AG09309 (cell line): Measurements from ENCODE around the gene CYP4Z1.

ENCODE experiments used
- DNase-seq: peaks from one replicate; pipeline ENCODE4 v3.0.0-alpha.2; 2010; ENCODE audit warnings: low read depth
- H3K4me3 ChIP-seq: 2 replicates; pipeline ENCODE4 v1.5.1; 2011; ENCODE audit warnings: mild to moderate bottlenecking, low read depth, low read length, moderate library complexity; ENCODE audit not compliant: control insufficient read depth
- CTCF ChIP-seq: IDR thresholded peaks from 2 replicates; pipeline ENCODE4 v1.5.1; 2011; ENCODE audit warnings: mild to moderate bottlenecking, low read depth, low read length, inconsistent platforms; ENCODE audit not compliant: insufficient read depth, control insufficient read depth; ENCODE audit errors: missing control alignments

Gene CYP4Z1, protein sequence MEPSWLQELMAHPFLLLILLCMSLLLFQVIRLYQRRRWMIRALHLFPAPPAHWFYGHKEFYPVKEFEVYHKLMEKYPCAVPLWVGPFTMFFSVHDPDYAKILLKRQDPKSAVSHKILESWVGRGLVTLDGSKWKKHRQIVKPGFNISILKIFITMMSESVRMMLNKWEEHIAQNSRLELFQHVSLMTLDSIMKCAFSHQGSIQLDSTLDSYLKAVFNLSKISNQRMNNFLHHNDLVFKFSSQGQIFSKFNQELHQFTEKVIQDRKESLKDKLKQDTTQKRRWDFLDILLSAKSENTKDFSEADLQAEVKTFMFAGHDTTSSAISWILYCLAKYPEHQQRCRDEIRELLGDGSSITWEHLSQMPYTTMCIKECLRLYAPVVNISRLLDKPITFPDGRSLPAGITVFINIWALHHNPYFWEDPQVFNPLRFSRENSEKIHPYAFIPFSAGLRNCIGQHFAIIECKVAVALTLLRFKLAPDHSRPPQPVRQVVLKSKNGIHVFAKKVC

DNA sequence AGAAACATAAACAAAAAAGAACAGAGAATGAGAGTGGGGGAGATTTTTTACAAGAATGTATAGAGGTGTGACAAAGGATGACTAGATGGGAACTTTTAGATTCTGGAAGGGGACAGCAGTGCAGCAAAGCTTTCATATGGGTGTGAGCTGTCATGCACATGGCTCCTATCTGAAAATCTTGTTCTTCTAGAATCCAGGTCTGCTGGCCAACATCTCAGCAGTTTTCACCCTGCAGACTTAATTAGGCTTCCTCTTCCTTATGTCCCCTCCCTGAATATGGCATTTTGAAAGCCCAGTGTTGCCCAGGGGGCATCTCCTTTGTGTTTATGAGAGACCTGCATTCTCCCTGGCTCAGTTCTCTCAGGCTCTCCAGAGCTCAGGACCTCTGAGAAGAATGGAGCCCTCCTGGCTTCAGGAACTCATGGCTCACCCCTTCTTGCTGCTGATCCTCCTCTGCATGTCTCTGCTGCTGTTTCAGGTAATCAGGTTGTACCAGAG, at the start of gene CYP4Z1:
CYP4Z1 (plus strand) TSS at position 135 of the 498 bp plus-strand sequence; CDS start at position 395, 260 bp downstream.
- no peak for DNase-seq
- H3K4me3 ChIP-seq = no peak within 1 kb of the TSS
- TF ChIP-seq CTCF = no peak

DNA sequence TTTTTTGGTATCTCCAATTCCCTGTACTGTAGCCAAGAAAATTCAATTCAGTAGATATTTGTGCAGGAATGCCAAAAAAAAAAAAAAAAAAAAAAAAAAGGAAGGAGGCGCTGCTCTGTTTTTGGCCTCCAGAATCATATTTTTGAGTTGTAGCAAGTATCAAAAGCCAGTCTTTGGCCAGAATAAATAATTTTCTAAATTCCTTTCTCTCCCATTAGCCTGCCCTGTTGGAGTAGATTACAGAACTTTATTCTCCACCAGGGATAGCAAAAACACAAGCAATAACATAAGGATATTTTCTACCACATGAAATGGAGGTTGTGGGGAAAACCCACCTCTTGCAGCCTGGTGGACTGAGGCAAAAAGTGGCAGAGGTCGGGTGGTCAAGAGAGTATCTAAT, 46.0 kb upstream of the CYP4Z1 start:
- H3K4me3 ChIP-seq = no peak overlapping the region
- TF ChIP-seq CTCF = no peak
- DNase-seq = no peak

- no peak for DNase-seq
- no peak for TF ChIP-seq CTCF
- H3K4me3 ChIP-seq = no peak within 1 kb of the TSS
These were observed 43.5 kb upstream of the CYP4Z1 start, which contains the start of gene CYP4X1 for GRCh38 chr1:47023268-47024140. TSS of gene CYP4X1 (plus strand) at chr1:47023669. CDS start at chr1:47023818, 149 bp downstream.

- no peak for TF ChIP-seq CTCF
- DNase-seq = no peak
- no peak overlapping the region for H3K4me3 ChIP-seq
These were observed 42.8 kb upstream of the CYP4Z1 start for GRCh38 chr1:47024141-47024801.

DNA sequence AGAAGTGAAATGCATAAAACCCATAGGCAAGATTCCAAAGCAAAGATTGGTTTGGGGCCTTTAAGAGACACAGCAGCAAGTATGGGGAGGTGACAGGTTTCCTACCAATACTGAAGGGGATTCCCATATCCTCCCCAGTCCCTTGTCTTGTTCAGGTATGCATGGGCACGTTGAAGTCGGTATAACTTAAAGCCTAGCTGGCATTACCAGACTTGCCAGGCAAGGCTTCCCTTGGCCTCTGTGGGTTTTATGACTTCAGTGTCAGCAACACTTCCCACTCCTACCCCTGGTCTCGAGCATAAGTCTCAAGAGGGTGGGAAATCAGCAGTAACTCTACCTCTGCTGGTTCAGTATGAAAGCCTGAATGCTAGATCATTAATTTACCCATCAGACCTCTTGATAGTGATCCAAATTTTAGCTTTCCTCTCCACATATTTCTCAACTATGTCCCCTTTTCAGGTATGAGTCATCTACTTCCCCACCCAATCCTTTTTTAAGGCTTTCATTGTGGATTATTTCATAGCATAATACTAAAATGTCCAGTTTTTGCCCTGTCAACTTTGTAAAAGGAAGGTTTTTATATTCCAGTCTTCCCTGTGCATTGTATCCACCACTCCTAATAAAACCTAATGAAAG, 36.7 kb upstream of the CYP4Z1 start:
- TF ChIP-seq CTCF = no peak
- DNase-seq = no peak

GRCh38 chr1:47031059-47031458, 36.0 kb upstream of the CYP4Z1 start:
- no peak for DNase-seq
- no peak for TF ChIP-seq CTCF
- H3K4me3 ChIP-seq = no peak overlapping the region

More for the DNA sequence above, 36.7 kb upstream of the CYP4Z1 start:
- H3K4me3 ChIP-seq = no peak overlapping the region
